Mesothelial cell of epicardium (in vitro differentiated cells): ENCODE results near the gene DCTN5. TPM values are rescaled to one million over a fixed set of nuclear protein-coding genes. Genes with fewer than 3 reads are reported as not detected.
A peak's percentile ranks its signal among the peaks of the same experiment; 100 is the strongest.

ENCODE experiments used
- DNase-seq, 2 experiments: peaks; one replicate each; pipeline ENCODE4 v3.0.0; 2021; ENCODE audit warnings: low spot score in 2 of 2; ENCODE audit not compliant: unreplicated experiment in 2 of 2
- H3K27ac Mint-ChIP-seq: 2 replicates; pipeline ENCODE4 v1.8.0; 2021; ENCODE audit warnings: mixed read lengths
- H3K27me3 Mint-ChIP-seq: 2 replicates; pipeline ENCODE4 v1.8.0; 2021; ENCODE audit warnings: low read depth, mixed read lengths
- H3K36me3 Mint-ChIP-seq: 2 replicates; pipeline ENCODE4 v1.8.0; 2021; ENCODE audit warnings: mixed read lengths
- H3K4me1 Mint-ChIP-seq: 2 replicates; pipeline ENCODE4 v1.8.0; 2021; ENCODE audit warnings: mixed read lengths
- H3K4me3 Mint-ChIP-seq: 2 replicates; pipeline ENCODE4 v1.8.0; 2021; ENCODE audit warnings: mild to moderate bottlenecking, moderate library complexity, mixed read lengths
- H3K9me3 Mint-ChIP-seq: 2 replicates; pipeline ENCODE4 v1.8.0; 2021; ENCODE audit warnings: mixed read lengths
- total RNA-seq: library from RNA; stranded (reverse); gene quantifications from 3 replicates; pipeline ENCODE4 v1.2.1, GENCODE V29; 2021
- TF ChIP-seq, protein P1 (sequence below): fragments of 200-600 bp; sonication (generic); IDR thresholded peaks from one replicate; pipeline ENCODE4 v1.5.0; 2021; ENCODE audit warnings: antibody characterized with exemption; ENCODE audit not compliant: unreplicated experiment

The DCTN5 gene
- total RNA-seq, result 74.1 to 77.7 TPM (median 77.5 TPM) in 3 replicates

DNA sequence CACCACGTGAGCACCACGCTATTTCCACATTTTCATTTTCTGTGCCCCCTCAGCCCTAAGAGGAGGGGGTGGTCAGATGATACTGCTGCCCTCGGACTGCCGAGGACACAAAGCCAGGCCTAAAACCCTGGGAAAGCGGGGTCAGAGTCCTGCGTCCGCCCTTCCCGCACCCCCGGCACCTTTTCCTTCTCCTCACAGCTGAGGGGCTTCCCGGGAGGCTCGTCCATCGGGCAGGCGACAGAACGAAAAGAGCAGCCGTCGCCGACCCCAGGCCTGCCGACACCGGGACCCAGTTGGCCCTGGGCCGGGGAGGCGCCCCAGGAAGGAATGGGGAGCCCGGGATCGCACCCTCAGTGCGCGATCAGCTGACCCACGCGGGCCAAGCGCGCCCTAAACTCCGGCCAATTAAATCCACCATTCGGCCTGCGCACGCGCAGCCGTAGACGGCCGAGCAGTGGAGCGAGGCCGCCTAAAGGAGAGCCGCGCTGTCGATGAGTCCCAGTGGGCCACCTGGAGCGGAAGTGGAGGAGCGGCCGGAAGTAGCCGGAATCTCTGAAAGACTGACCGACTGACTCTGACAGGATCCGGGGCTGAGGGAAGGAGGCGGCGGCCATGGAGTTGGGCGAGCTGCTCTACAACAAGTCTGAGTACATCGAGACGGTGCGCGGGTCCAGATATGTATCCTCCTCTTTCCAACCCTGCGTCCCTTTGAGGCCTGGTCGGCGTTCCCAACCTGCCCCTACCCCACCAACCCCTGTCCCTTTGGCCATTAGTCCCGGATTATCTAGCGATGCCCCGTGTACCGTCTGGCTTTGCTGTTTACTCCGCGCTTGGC is at the start of gene DCTN5, which contains the start of gene PALB2:
DCTN5 (plus strand) TSS at position 536 of the 835 bp plus-strand sequence; CDS start at position 613, 77 bp downstream.
PALB2 (minus strand) TSS at position 380 of the 835 bp plus-strand sequence; CDS start at position 227, 153 bp downstream.
- Mint-ChIP-seq H3K4me1 (peaks cover 18% of the 10 kb centered on the region), H3K27ac (peak within 1 kb of the TSS; percentile 97), H3K27me3 (no peaks in the 10 kb centered on the region), H3K36me3 (peaks cover 12% of the 10 kb centered on the region), H3K4me3 (peak within 1 kb of the TSS; percentile 99), H3K9me3 (peaks cover 5% of the 10 kb centered on the region)
- TF ChIP-seq, protein P1, sequence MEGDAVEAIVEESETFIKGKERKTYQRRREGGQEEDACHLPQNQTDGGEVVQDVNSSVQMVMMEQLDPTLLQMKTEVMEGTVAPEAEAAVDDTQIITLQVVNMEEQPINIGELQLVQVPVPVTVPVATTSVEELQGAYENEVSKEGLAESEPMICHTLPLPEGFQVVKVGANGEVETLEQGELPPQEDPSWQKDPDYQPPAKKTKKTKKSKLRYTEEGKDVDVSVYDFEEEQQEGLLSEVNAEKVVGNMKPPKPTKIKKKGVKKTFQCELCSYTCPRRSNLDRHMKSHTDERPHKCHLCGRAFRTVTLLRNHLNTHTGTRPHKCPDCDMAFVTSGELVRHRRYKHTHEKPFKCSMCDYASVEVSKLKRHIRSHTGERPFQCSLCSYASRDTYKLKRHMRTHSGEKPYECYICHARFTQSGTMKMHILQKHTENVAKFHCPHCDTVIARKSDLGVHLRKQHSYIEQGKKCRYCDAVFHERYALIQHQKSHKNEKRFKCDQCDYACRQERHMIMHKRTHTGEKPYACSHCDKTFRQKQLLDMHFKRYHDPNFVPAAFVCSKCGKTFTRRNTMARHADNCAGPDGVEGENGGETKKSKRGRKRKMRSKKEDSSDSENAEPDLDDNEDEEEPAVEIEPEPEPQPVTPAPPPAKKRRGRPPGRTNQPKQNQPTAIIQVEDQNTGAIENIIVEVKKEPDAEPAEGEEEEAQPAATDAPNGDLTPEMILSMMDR, result no peak
- DNase-seq, result peak; percentile 82 to 85

DNA sequence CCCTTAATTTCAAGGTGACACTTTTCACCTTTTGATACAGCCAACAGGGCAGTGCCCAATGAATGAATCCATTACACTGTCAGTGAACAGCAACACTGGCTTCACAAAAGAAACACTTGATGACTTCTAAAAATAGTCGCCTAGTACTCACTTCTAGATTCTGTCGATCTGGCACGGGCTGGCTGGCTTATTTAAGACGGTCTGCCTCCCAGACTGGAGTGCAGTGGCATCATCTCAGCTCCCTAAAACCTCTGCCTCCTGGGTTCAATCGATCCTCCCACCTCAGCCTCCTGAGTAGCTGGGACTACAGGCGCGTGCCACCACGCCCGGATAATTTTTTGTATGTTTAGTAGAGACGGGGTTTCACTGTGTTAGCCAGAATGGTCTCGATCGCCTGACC is 47.1 kb upstream of the DCTN5 start:
- peaks cover 9% of the 10 kb centered on the region for H3K4me1 Mint-ChIP-seq
- H3K27me3 Mint-ChIP-seq, result no peaks in the 10 kb centered on the region
- TF ChIP-seq, protein P1, result no peak
- DNase-seq, result no peak
- no peak overlapping the region for H3K4me3 Mint-ChIP-seq
- no peak overlapping the region for H3K27ac Mint-ChIP-seq
- H3K9me3 Mint-ChIP-seq, result no peaks in the 10 kb centered on the region
- H3K36me3 Mint-ChIP-seq, result peaks cover 25% of the 10 kb centered on the region

DNA sequence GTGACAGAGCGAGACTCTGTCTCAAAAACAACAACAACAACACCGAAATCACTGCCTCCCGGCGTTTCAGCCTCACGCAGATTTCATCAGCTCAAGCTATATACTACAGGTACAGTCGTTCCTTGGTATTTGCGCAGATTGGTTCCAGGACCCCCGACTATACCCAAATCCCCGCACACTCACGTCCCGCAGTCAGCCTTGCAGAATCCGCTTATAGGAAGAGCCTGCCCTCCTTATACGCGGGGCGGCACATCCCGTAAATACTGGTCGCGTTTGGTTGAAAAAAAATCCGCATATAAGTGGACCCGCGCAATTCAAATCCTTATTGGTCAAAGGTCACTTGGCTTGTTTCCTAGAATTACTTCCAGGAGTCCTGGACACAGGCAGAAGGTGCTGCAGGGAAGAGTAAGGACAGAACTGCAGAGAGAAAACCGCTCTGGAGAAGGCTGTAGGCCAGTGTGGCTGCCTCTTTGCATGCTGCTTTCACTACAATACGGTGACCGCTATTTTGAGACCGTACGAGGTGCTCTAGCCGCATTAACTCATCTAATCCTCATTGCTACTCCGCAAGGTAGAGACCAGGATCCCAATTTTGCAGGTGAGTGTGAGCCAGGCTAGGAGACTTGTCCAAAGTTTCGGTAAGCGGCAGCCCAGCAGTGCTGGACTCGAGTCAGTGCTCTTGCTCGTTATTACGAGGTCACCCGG is 45.9 kb upstream of the DCTN5 start:
- peak in 1 of 2 experiments; percentile 37 for DNase-seq

DNA sequence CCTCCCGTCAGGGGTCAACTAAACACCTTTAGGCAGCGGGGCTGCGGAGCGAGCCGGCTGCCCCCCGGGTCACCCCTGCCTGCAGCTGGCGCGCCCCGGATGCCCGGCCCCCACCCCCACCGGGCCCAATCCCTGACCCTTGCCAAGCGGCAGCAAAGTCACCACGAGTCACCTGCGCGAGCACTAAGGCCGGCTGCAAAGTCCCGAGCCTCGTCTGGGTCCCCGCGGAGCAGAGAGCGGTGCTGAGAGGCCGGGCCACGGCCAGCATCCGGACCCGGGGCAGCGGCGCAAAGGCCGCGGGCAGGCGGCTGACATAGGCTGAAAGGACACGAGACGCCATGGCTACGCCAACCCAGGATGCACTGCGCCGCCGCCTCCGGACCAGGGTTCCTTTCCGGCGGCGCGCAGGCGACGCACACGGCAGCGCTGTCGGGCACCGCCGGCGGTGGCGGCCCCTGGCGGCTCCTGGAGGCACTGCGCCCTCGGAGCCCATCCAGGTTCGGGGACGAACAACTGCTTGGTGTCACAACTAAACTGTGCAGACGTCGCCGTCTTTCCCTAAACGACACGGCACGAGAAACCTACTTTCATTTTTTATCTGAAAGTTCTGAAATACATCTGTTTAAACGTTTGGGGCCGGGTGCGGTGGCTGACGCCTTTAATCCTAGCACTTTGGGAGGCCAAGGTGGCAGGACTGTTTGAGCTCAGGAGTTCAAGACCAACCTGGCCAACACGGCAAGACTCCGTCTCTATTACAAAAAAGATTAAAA is 45.1 kb upstream of the DCTN5 start, which contains the start of gene NDUFAB1:
NDUFAB1 (minus strand) TSS at position 366 of the 770 bp plus-strand sequence; CDS start at position 340, 26 bp downstream.
- H3K9me3 Mint-ChIP-seq, result no peaks in the 10 kb centered on the region

More for the DNA sequence above, 45.9 kb upstream of the DCTN5 start:
- Mint-ChIP-seq H3K4me1 (peaks cover 9% of the 10 kb centered on the region), H3K9me3 (no peaks in the 10 kb centered on the region), H3K27me3 (no peaks in the 10 kb centered on the region), H3K27ac (peak overlapping the region; percentile 34), H3K4me3 (peak overlapping the region; percentile 81), H3K36me3 (peaks cover 18% of the 10 kb centered on the region)
- TF ChIP-seq, protein P1, result no peak

More for the DNA sequence above, 45.1 kb upstream of the DCTN5 start, which contains the start of gene NDUFAB1:
- TF ChIP-seq, protein P1, result peak; percentile 98
- H3K27me3 Mint-ChIP-seq, result no peaks in the 10 kb centered on the region
- H3K4me1 Mint-ChIP-seq, result peaks cover 9% of the 10 kb centered on the region
- H3K4me3 Mint-ChIP-seq, result peak within 1 kb of the TSS; percentile 81
- peaks cover 16% of the 10 kb centered on the region for H3K36me3 Mint-ChIP-seq
- peak; percentile 77 to 96 for DNase-seq
- H3K27ac Mint-ChIP-seq, result peak within 1 kb of the TSS; percentile 40
